ENCODE results near the gene MTG1.
A peak's percentile ranks its signal among the peaks of the same experiment; 100 is the strongest.
"Not testable (repeated sequence)": the region's sequence is repeated elsewhere in the genome, so short reads cannot be mapped to it uniquely, and the experiment has no call there.

The MTG1 gene

DNA sequence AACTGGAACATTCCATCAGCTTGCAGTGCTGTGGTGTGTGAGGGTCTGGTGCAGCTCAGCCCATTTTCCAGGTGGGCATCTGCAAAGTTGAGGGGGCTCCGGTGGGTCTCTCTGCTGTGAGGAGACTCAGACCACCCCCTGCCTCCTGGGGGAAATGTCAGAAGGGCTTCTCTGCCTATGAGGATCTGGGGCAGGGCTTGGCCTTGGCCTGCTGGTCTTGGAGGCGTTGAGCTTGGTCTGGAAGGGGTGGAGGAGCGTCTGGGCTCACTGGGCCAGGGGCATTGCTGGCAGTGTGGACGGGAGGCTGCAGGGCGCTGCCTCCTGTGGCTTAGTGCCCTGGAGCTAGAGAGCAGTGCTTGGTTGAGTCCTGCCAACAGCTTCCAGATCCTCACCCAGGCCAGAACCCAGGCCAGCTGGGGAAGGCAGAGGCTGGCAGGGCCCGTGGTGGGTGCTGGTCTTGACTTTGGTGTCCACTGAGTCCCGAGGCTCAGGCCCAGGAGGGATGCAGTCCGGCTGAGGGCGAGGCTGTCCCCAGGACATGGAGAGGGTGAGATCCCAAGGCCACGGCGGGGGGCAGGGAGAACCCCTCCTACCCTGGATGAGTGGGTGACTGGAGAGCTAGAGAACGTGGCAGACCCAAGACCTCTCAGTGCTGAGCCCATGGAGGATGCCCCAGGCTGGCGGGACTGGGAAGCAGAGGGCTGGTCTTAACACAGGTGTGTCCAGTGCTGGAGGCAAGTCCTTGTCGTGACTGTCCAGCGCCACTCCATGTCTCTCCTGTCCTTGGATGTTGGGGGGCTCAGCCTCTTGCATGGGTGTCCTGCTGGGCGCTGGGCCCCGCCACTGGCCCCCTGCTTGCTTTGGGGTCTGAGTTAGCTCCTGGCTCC is 27.6 kb downstream of the MTG1 start:
- no peak overlapping the region for H3K4me3 ChIP-seq (replicated peaks; ENCODE audit: low read depth, low read length)
- DNase-seq (ENCODE audit: low read depth) = no peak
- TF ChIP-seq, protein P1, sequence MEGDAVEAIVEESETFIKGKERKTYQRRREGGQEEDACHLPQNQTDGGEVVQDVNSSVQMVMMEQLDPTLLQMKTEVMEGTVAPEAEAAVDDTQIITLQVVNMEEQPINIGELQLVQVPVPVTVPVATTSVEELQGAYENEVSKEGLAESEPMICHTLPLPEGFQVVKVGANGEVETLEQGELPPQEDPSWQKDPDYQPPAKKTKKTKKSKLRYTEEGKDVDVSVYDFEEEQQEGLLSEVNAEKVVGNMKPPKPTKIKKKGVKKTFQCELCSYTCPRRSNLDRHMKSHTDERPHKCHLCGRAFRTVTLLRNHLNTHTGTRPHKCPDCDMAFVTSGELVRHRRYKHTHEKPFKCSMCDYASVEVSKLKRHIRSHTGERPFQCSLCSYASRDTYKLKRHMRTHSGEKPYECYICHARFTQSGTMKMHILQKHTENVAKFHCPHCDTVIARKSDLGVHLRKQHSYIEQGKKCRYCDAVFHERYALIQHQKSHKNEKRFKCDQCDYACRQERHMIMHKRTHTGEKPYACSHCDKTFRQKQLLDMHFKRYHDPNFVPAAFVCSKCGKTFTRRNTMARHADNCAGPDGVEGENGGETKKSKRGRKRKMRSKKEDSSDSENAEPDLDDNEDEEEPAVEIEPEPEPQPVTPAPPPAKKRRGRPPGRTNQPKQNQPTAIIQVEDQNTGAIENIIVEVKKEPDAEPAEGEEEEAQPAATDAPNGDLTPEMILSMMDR (IDR thresholded peaks at IDR 0.05; ENCODE audit: low read length, missing control alignments) = no peak

DNA sequence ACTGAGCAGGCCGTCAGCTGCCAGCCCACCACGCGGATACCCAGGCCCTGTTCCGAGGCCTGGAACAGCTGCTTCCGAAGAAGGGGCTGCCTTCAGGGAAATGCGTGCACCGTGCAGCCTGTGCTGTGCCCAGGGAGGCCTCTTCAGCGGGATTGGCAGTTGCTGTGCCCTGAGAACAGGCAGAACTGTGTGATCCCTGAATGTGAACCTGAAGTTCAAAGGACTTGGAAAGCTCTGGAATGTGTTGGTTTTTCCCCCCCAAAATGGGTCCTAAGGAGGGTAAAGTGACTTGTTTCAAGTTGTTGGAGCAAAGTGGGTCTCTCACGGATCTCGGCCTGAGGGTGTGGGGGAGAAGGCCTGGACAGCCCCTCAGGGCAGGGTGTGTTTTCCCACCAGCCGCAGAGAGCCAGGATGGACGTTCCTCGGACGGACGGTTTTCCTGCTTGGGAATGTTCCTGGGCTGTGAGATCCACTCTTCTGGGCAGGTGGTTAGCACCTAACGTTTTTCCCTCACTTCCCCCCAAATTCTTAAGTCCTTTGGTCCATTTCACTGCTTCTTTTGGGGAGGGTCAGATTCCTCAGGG is 28.4 kb downstream of the MTG1 start:
- no peak overlapping the region for H3K4me3 ChIP-seq (replicated peaks; ENCODE audit: low read depth, low read length)
- no peak for DNase-seq (ENCODE audit: low read depth)

DNA sequence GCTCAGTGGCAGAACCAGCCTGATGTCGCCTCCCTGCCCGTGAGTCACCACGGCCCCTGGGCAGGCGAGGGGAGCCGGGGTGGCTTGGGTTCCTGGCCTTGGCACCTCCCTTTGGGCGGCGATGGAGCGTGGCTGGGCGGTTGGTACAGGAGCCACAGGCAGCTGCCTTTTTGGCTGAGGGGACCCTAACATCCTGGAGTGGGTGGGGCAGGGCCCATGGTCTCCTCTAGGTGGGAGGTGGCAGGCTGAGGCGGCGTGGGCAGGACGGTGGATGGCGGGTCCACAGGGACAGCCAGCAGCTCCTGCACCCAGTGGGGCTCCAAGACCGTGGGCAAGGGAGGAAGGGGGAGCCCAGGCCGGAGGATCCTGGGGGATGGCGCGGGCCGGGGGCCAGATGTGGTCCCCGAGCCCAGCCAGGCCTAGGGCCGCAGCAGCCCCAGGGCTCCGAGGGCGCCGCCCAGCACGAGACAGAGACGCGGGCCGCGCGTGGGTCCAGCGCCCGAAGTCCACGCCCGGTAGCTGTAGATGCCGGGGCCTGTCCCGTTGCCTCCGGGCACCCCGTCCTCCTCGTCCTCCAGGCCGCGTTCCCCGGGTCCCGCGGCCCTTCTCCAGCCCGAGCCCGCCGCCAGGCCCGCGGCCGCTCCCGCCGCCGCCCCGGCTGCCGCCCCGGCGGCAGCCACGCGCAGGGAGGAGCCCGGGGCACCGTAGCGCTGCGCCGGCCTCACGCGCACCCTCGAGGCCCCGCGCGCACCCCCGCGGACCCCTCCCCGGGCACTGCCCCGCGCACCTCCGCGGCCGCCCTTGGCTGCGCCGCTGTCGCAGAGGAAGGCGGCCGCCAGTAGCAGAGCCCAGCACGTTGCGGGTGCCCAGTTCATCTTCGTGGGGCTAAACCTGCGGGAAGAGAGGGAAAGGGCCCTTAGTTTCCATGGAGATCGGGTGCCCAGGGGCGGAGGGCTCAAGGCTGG is 29.1 kb downstream of the MTG1 start:
- TF ChIP-seq, protein P1 (IDR thresholded peaks at IDR 0.05; ENCODE audit: low read length, missing control alignments) = no peak
- DNase-seq (ENCODE audit: low read depth) = no peak
- H3K4me3 ChIP-seq (replicated peaks; ENCODE audit: low read depth, low read length) = no peak overlapping the region

More for the DNA sequence above, 28.4 kb downstream of the MTG1 start:
- TF ChIP-seq, protein P1 (IDR thresholded peaks at IDR 0.05; ENCODE audit: low read length, missing control alignments) = no peak

DNA sequence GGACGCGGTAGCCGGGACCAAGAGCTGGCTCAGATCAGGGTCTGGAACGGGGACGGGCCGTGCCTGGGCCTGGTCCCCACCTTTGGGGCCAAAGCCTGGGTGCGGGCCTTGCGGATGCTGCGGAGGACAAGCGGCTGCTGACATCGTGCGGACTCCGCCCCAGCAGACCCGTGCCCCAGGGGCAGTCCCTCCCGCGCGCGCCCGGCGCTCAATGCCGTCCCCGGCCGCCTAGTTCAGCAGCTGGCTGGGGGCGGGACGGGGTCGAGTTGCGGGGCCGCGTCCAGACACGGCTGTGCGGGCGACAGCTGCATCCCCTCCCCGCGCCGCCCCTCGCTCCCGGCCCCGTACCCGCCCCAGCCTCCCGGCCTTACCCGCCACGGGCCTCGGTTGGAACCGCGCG is 30.1 kb downstream of the MTG1 start:
- not testable (repeated sequence) for DNase-seq (ENCODE audit: low read depth); H3K4me3 ChIP-seq (replicated peaks; ENCODE audit: low read depth, low read length)

DNA sequence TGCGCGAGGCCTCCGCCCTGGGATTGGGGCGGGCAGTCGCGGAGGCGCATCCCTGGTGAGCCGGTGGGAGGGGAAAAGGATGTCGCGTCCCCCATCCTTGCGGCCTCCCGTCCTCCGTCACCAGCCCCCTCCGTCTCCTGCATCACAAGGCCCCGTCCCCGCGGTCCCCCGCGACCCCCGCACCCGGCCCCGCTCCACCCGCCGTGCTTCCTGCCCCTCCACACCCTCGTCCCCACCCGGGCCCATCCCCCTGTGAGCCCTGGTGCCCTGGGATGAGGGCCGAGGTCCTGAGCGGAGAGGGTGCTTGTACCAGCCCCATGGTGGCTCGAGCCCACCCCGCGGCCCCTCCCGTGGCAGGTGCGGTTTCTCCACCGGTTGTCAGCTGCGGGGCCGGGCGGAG is 30.6 kb downstream of the MTG1 start, which contains the start of gene SPRN:
Gene SPRN, minus strand, starts transcription at position 25 of the 400 bp plus-strand sequence. CDS start 944 bp downstream, outside the sequence.
- H3K4me3 ChIP-seq (replicated peaks; ENCODE audit: low read depth, low read length); DNase-seq (ENCODE audit: low read depth): not testable (repeated sequence)

DNA sequence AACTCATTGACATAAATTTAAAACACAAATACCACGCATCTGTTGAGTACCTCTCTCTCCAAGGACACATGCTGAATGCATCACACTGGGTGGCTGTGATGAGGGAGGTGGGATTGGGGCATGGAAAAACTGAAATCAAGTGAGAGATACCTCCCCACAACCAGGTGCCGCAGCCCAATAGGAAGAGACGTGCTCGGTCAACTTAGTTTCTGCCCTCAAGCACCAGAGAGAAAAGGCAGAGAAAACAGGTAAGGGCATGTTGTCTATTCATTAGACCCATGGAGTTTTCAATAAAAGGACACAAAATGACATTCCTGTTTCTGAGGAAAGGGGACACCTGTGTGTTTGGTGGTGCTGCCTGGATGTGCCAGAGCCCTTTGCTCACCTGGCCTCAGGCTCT is 35.6 kb downstream of the MTG1 start:
- not testable (repeated sequence) for H3K4me3 ChIP-seq (replicated peaks; ENCODE audit: low read depth, low read length); DNase-seq (ENCODE audit: low read depth)

DNA sequence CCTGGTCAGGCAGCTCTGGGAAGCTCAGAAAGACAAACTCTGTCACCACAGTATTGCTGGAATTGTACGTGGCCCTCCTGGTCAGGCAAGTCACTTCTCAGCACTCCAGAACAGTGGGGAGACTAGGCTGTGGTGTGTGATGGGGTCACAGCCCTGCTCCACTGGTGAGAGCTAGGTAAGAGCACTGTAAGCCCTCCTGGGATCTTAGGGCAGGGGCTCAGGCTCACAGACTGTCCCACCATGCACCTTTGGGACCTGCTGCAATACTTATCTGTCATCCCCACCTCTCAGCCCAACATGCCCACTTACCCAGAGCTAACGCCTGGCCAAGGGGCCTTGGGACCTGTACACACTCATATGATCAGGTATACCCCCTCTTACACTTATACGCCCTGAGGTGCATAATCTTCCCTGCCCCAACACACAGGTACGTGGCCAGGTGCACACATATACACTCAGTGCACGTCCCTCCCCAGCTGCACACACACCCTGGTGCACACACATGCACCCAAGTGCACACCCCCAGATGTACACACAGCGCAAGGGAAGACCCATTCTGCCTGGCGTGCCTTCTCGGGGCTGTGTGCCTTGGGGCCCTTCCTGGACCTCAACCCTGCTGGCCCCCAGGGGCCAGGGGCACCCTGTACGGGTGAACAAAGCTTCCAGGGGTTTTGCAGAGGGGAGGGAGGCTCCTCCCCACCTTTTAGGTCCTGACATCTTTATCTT is 38.1 kb downstream of the MTG1 start:
- not testable (repeated sequence) for H3K4me3 ChIP-seq (replicated peaks; ENCODE audit: low read depth, low read length); DNase-seq (ENCODE audit: low read depth)

DNA sequence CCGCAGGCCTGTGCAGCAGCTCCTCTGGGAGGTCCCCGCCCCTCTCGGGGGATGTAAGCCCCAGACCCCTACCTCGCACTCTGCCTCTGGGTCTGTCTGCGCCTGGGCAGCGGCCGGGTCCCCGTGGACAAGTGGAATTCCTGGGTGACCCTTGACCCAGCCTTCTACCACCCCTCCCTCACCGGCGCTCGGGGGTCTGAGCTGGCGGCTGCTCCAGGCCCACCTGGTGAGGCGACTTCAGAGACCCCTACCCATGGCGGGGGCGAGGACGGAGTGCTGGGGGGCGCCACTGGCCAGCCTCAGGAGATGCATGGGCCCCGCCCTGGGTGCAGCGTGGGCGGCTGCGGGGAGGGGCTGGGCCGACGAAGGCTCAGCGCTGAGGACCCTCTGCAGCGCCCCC is 38.8 kb downstream of the MTG1 start:
- DNase-seq (ENCODE audit: low read depth); H3K4me3 ChIP-seq (replicated peaks; ENCODE audit: low read depth, low read length): not testable (repeated sequence)

DNA sequence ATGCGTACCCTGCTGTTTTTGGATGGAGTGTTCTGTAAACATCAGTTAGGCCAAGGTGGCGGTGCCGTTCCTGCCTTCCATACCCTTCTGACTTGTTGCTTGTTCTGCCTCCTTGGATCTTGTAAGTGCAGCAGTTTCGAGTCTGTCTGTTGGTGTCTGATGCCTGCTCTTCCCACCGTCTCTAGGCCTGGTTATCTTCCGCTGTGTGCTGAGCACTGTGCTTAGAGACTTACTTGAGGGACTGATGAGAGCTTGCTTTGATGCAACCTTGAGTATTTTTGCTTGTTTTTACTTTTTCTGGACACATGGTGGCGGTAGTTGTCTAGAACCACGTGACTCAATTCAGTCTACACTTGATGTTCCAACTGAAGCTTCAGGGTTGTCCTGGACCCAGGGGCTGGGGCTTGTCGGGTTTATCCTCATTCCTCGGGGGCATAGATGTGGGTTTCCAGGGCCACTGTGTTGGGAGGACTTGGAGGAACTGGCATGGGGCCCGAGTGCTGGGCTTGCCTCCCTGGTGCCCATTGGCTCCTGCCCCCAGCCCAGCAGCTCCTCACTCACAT is 44.8 kb downstream of the MTG1 start:
- peak; percentile 26 for DNase-seq (ENCODE audit: low read depth)
- TF ChIP-seq, protein P1 (IDR thresholded peaks at IDR 0.05; ENCODE audit: low read length, missing control alignments) = peak; percentile 24
- no peak overlapping the region for H3K4me3 ChIP-seq (replicated peaks; ENCODE audit: low read depth, low read length)

All from fibroblast of pulmonary artery (primary cell).